ENCODE data around the gene RETREG2. TPM values are rescaled to one million over a fixed set of nuclear protein-coding genes. Genes with fewer than 3 reads are reported as not detected.

Gene RETREG2
- total RNA-seq (2014; rRNA removed; shearing (Covaris generic)) = 120 and 125 TPM in 2 replicates

- peak; percentile 92 for DNase-seq (ENCODE audit: low spot score)
Measured at GRCh38 chr2:219177552-219178376, at the start of gene RETREG2. TSS of gene RETREG2 (plus strand) at chr2:219178275. CDS start at chr2:219178353, 78 bp downstream.

- DNase-seq (ENCODE audit: low spot score) = no peak
Measured at GRCh38 chr2:219128396-219128795, 49.7 kb upstream of the RETREG2 start.

GRCh38 chr2:219129589-219129988, 48.5 kb upstream of the RETREG2 start:
- DNase-seq (ENCODE audit: low spot score) = no peak

GRCh38 chr2:219131327-219131726, 46.7 kb upstream of the RETREG2 start:
- DNase-seq (ENCODE audit: low spot score) = no peak

DNA sequence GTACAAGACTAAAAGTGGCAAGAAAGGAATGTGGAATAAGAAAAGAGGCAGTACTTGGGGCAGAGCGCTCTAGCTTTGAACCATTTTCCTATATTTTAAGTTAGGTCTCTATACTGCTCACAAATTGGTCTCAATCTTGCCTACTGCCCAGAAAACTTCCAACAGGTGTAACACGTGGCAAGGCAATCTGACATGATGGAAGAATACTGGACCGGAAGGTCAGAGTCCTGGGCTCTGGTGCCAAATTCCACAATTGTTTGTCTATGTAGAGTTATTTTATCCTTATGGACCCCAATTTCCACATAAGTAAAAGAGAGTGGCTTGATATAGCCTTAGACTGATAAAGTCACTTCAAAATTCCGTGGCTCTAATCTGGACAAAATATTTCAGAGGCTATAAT, 46.3 kb upstream of the RETREG2 start:
- no peak for DNase-seq (ENCODE audit: low spot score)

- DNase-seq (ENCODE audit: low spot score) = no peak
Measured at GRCh38 chr2:219133976-219134375, 44.1 kb upstream of the RETREG2 start.

- no peak for DNase-seq (ENCODE audit: low spot score)
Measured at GRCh38 chr2:219140722-219141121, 37.4 kb upstream of the RETREG2 start.

GRCh38 chr2:219142329-219142728, 35.7 kb upstream of the RETREG2 start:
- peak; percentile 91 for DNase-seq (ENCODE audit: low spot score)

DNA sequence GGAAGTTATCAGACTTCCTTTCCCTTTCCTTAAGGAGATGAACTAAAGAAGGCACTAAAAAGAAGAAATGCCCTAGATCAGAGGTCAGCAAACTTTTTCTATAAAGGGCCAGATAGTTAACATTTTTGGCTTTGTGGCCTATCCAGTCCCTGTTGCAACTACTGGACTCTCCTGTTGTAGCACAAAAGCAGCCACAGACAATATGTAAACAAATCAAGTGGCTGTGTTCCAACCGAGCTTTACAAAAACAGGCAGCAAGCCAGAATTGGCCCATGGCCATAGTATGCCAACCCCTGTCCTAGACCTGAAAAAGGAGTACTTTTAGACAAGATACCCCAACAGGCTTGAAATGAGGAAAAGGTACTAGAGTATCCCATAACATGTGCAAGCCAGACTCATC, 28.4 kb upstream of the RETREG2 start:
- DNase-seq (ENCODE audit: low spot score) = no peak

DNA sequence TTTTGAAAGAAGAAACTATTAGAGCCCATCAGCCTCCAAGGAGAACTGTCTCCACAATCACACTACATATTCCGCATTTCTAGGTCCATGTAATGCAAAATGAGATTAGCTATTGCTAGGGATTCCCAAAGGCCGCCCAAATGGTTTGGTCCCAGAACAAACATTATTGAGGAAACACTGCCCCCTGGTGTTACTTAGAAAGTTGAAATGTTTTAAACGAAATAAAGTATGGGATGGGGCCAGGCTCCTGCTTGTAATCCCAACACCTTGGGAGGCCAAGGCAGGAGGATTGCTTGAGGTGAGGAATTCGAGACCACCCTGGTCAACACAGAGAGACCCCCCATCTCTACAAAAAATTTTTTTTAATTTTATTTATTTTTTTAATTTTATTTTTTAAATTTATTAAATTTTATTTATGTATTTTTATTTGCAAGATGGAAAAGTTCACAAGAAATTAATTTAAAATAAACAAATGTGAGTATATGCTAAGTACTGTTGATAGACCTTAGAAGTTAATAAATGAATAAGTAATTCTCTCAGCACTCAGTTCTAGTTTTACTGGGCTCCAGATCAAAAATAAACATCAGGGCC, 22.9 kb upstream of the RETREG2 start:
- DNase-seq (ENCODE audit: low spot score) = peak; percentile 77

- DNase-seq (ENCODE audit: low spot score) = no peak
Measured at GRCh38 chr2:219157396-219157795, 20.7 kb upstream of the RETREG2 start.

- no peak for DNase-seq (ENCODE audit: low spot score)
Measured at GRCh38 chr2:219158025-219158424, 20.1 kb upstream of the RETREG2 start.

GRCh38 chr2:219158586-219158985, 19.5 kb upstream of the RETREG2 start:
- DNase-seq (ENCODE audit: low spot score) = no peak

DNA sequence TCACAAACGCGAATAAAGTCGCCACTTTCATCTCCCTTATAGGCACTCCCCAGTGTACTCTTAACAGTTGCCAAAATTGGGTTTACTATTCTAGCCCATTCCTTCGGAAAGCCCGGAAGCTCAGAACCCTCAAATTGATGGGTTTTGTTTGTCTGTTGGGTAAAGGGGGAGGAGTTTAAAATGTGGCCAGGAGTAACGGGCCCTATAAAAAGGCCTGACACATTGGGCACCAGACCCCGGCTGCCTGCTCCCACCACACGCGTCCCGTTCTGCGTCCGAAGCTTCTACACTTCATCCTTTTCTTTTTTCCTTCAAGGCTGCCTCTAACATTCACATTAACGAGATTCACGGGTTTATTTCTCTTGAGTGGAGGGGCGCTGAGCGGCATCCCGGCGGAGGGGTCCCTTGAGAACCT, 18.3 kb upstream of the RETREG2 start:
- DNase-seq (ENCODE audit: low spot score) = no peak

- peak; percentile 92 for DNase-seq (ENCODE audit: low spot score)
Measured at GRCh38 chr2:219160186-219161017, 17.7 kb upstream of the RETREG2 start, which contains the start of gene NHEJ1. TSS of gene NHEJ1 (minus strand) at chr2:219160815. CDS start at chr2:219158362, 2,453 bp downstream.

DNA sequence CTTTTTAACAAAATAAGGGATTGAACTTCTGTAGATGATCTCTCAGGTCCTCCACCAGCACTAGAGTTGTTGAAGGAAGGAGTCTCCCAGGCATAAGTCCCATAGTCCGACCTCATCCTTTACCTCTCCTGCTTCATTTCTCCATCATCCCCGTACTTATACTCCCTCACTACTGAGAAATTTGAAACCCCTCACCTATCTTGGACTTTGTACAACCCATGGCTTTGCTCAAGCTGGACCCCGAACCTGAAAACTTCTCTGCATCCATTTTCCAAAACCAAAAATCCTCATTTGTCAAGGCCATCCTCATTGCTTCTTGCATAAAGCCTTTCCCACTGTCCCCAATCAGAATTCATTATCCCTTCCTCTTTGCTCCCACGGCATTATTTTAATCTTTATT, 17.0 kb upstream of the RETREG2 start:
- no peak for DNase-seq (ENCODE audit: low spot score)

- no peak for DNase-seq (ENCODE audit: low spot score)
Measured at GRCh38 chr2:219163156-219163555, 14.9 kb upstream of the RETREG2 start.

- DNase-seq (ENCODE audit: low spot score) = no peak
Measured at GRCh38 chr2:219165058-219165911, 12.8 kb upstream of the RETREG2 start.

- no peak for DNase-seq (ENCODE audit: low spot score)
Measured at GRCh38 chr2:219167997-219168396, 10.1 kb upstream of the RETREG2 start.

GRCh38 chr2:219168526-219168925, 9.5 kb upstream of the RETREG2 start:
- no peak for DNase-seq (ENCODE audit: low spot score)

- DNase-seq (ENCODE audit: low spot score) = no peak
Measured at GRCh38 chr2:219168932-219169331, 9.1 kb upstream of the RETREG2 start.
